Mesendoderm (in vitro differentiated cells): ENCODE measurements around the gene SPTBN5.

Source experiments
- DNase-seq: peaks from one replicate; pipeline ENCODE4 v3.0.0; 2013
- H2AK5ac ChIP-seq: 2 replicates; pipeline ENCODE4 v1.6.1; 2013; ENCODE audit warnings: low read length, inconsistent platforms
- H2BK120ac ChIP-seq: 2 replicates; pipeline ENCODE4 v1.6.1; 2013; ENCODE audit warnings: low read depth, mild to moderate bottlenecking, low read length, moderate library complexity, mixed read lengths
- H2BK15ac ChIP-seq: replicated peaks from 2 replicates; pipeline ENCODE4 v1.6.1; 2013; ENCODE audit warnings: low read depth, mild to moderate bottlenecking, moderate library complexity
- H2BK5ac ChIP-seq: 2 replicates; pipeline ENCODE4 v1.6.1; 2013; ENCODE audit warnings: low read length, inconsistent platforms
- H3K18ac ChIP-seq: 2 replicates; pipeline ENCODE4 v1.6.1; 2013; ENCODE audit warnings: mild to moderate bottlenecking, low read length, mixed read lengths
- H3K23ac ChIP-seq: one replicate; pipeline ENCODE4 v1.6.1; 2013; ENCODE audit warnings: low read length
- H3K27ac ChIP-seq: 2 replicates; pipeline ENCODE4 v1.5.1; 2013; ENCODE audit warnings: low read depth, mild to moderate bottlenecking, inconsistent platforms, low read length, moderate library complexity
- H3K27me3 ChIP-seq: 2 replicates; pipeline ENCODE4 v1.6.1; 2013; ENCODE audit warnings: low read length, control low read depth, mild to moderate bottlenecking, inconsistent platforms; ENCODE audit not compliant: insufficient read depth, poor library complexity
- H3K36me3 ChIP-seq: 2 replicates; pipeline ENCODE4 v1.6.1; 2013; ENCODE audit warnings: low read length, inconsistent platforms; ENCODE audit not compliant: control insufficient read depth, insufficient read depth
- H3K4ac ChIP-seq: one replicate; pipeline ENCODE4 v1.6.1; 2013; ENCODE audit warnings: low read depth, mild to moderate bottlenecking, low read length, moderate library complexity
- H3K4me1 ChIP-seq: 2 replicates; pipeline ENCODE4 v1.6.1; 2013; ENCODE audit warnings: low read depth, low read length, inconsistent platforms; ENCODE audit not compliant: control insufficient read depth
- H3K4me2 ChIP-seq: 2 replicates; pipeline ENCODE4 v1.6.1; 2013; ENCODE audit warnings: low read length
- H3K4me3 ChIP-seq: 2 replicates; pipeline ENCODE4 v1.5.1; 2013; ENCODE audit warnings: mild to moderate bottlenecking, low read length
- H3K56ac ChIP-seq: one replicate; pipeline ENCODE4 v1.6.1; 2013; ENCODE audit warnings: low read length
- H3K79me1 ChIP-seq: 2 replicates; pipeline ENCODE4 v1.6.1; 2013; ENCODE audit warnings: low read length, inconsistent platforms
- H3K79me2 ChIP-seq: 2 replicates; pipeline ENCODE4 v1.6.1; 2013; ENCODE audit warnings: mild to moderate bottlenecking, low read length; ENCODE audit not compliant: control insufficient read depth, insufficient read depth
- H3K9ac ChIP-seq: 2 replicates; pipeline ENCODE4 v1.6.1; 2013; ENCODE audit warnings: low read length, inconsistent platforms
- H4K5ac ChIP-seq: one replicate; pipeline ENCODE4 v1.6.1; 2013; ENCODE audit warnings: low read length
- H4K8ac ChIP-seq: one replicate; pipeline ENCODE4 v1.6.1; 2013; ENCODE audit warnings: low read depth, mild to moderate bottlenecking, control low read depth, low read length, moderate library complexity
- WGBS: extraction: QIAGEN DNeasy Blood & Tissue Kit; methylation state at CpG from one replicate; pipeline ENCODE4 v1.1.7; 2013; ENCODE audit warnings: low lambda C conversion rate, missing lambda C conversion rate; ENCODE audit not compliant: insufficient coverage; ENCODE audit errors: extremely low coverage; 5-methylcytosine and 5-hydroxymethylcytosine counted together

SPTBN5 gene

GRCh38 chr15:41894251-41894790 lies 468 bp upstream of the SPTBN5 start:
- H2BK15ac ChIP-seq = no peak overlapping the region
- WGBS = no CpG with 5 or more reads among the region's 17 CpGs
- H4K8ac ChIP-seq = no peak overlapping the region
- H3K4me3 ChIP-seq = no peak overlapping the region
- no peaks in the 10 kb centered on the region for H3K27me3 ChIP-seq
- no peak overlapping the region for H3K9ac ChIP-seq
- no peak overlapping the region for H4K5ac ChIP-seq
- no peak overlapping the region for H3K4ac ChIP-seq
- no peaks in the 10 kb centered on the region for H3K79me1 ChIP-seq
- no peak for DNase-seq
- H3K4me1 ChIP-seq = no peaks in the 10 kb centered on the region
- H2BK120ac ChIP-seq = no peak overlapping the region
- no peak overlapping the region for H3K27ac ChIP-seq
- H2BK5ac ChIP-seq = no peak overlapping the region
- H3K18ac ChIP-seq = no peak overlapping the region
- peak overlapping the region; percentile 22 for H3K56ac ChIP-seq
- H2AK5ac ChIP-seq = no peak overlapping the region
- H3K36me3 ChIP-seq = no peaks in the 10 kb centered on the region
- no peaks in the 10 kb centered on the region for H3K79me2 ChIP-seq
- peak overlapping the region; percentile 76 for H3K23ac ChIP-seq
- no peak overlapping the region for H3K4me2 ChIP-seq

- WGBS = no CpG with 5 or more reads among the region's 22 CpGs
- H3K4ac ChIP-seq = no peak overlapping the region
- H3K4me3 ChIP-seq = no peak overlapping the region
- no peak overlapping the region for H3K56ac ChIP-seq
- no peaks in the 10 kb centered on the region for H3K36me3 ChIP-seq
- H3K4me1 ChIP-seq = no peaks in the 10 kb centered on the region
- H3K23ac ChIP-seq = no peak overlapping the region
- no peaks in the 10 kb centered on the region for H3K79me2 ChIP-seq
- no peak overlapping the region for H4K8ac ChIP-seq
- H3K27me3 ChIP-seq = no peaks in the 10 kb centered on the region
- H3K79me1 ChIP-seq = no peaks in the 10 kb centered on the region
- H3K4me2 ChIP-seq = no peak overlapping the region
- no peak overlapping the region for H3K27ac ChIP-seq
- H3K9ac ChIP-seq = no peak overlapping the region
- DNase-seq = no peak
- no peak overlapping the region for H2AK5ac ChIP-seq
- no peak overlapping the region for H2BK120ac ChIP-seq
- no peak overlapping the region for H4K5ac ChIP-seq
- H2BK5ac ChIP-seq = no peak overlapping the region
- no peak overlapping the region for H2BK15ac ChIP-seq
- no peak overlapping the region for H3K18ac ChIP-seq
Observed at GRCh38 chr15:41892621-41893421, 1.0 kb downstream of the SPTBN5 start.

GRCh38 chr15:41891946-41892345 lies 1.9 kb downstream of the SPTBN5 start:
- no peak overlapping the region for H4K5ac ChIP-seq
- H3K4me3 ChIP-seq = no peak overlapping the region
- no peak overlapping the region for H2BK5ac ChIP-seq
- H4K8ac ChIP-seq = no peak overlapping the region
- no peaks in the 10 kb centered on the region for H3K79me2 ChIP-seq
- no CpG with 5 or more reads among the region's 3 CpGs for WGBS
- no peak overlapping the region for H3K4me2 ChIP-seq
- no peak overlapping the region for H2BK120ac ChIP-seq
- H3K9ac ChIP-seq = no peak overlapping the region
- no peak overlapping the region for H3K18ac ChIP-seq
- H3K27me3 ChIP-seq = no peaks in the 10 kb centered on the region
- H2AK5ac ChIP-seq = no peak overlapping the region
- H3K27ac ChIP-seq = no peak overlapping the region
- H3K36me3 ChIP-seq = no peaks in the 10 kb centered on the region
- H3K79me1 ChIP-seq = no peaks in the 10 kb centered on the region
- DNase-seq = no peak
- no peak overlapping the region for H2BK15ac ChIP-seq
- H3K23ac ChIP-seq = no peak overlapping the region
- no peak overlapping the region for H3K56ac ChIP-seq
- no peaks in the 10 kb centered on the region for H3K4me1 ChIP-seq
- H3K4ac ChIP-seq = no peak overlapping the region

DNA sequence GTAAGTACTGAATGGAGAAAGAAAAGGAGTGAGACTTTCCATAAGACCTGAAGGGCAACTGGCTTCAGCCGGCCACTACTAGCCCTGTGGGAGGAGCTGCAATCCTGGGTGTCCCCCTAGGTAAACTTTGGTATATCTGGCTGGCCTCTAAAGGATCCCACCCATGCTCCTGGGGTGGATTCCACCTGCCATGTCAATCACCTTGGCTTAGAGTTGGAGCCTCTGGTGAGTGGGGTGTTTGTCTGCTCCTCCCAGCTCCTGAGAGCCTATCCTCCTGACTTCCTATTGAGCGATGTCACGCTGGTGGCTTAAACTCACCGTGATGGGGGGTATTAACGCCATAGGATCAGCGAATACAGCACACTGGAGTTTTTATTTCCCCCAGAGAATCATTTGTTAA lies 2.6 kb downstream of the SPTBN5 start:
- no peak overlapping the region for H2AK5ac ChIP-seq
- H3K4ac ChIP-seq = no peak overlapping the region
- no peaks in the 10 kb centered on the region for H3K79me2 ChIP-seq
- H3K36me3 ChIP-seq = no peaks in the 10 kb centered on the region
- no peaks in the 10 kb centered on the region for H3K27me3 ChIP-seq
- no peak overlapping the region for H3K4me3 ChIP-seq
- no peak overlapping the region for H2BK15ac ChIP-seq
- no peak overlapping the region for H2BK120ac ChIP-seq
- H3K4me2 ChIP-seq = no peak overlapping the region
- H3K9ac ChIP-seq = no peak overlapping the region
- no peak overlapping the region for H2BK5ac ChIP-seq
- H3K27ac ChIP-seq = no peak overlapping the region
- no peak overlapping the region for H3K56ac ChIP-seq
- H3K18ac ChIP-seq = no peak overlapping the region
- H3K4me1 ChIP-seq = no peaks in the 10 kb centered on the region
- no peak overlapping the region for H4K5ac ChIP-seq
- WGBS = no CpG with 5 or more reads among the region's 6 CpGs
- H3K23ac ChIP-seq = no peak overlapping the region
- no peaks in the 10 kb centered on the region for H3K79me1 ChIP-seq
- no peak overlapping the region for H4K8ac ChIP-seq
- DNase-seq = no peak

- no peaks in the 10 kb centered on the region for H3K4me1 ChIP-seq
- no CpG with 5 or more reads among the region's 6 CpGs for WGBS
- no peak overlapping the region for H4K8ac ChIP-seq
- H3K27ac ChIP-seq = no peak overlapping the region
- no peak overlapping the region for H3K9ac ChIP-seq
- H3K4me3 ChIP-seq = no peak overlapping the region
- no peak overlapping the region for H3K4ac ChIP-seq
- no peak overlapping the region for H3K23ac ChIP-seq
- no peak overlapping the region for H2AK5ac ChIP-seq
- no peaks in the 10 kb centered on the region for H3K79me1 ChIP-seq
- H3K79me2 ChIP-seq = no peaks in the 10 kb centered on the region
- H3K36me3 ChIP-seq = no peaks in the 10 kb centered on the region
- no peak overlapping the region for H2BK120ac ChIP-seq
- no peak overlapping the region for H3K18ac ChIP-seq
- no peak overlapping the region for H2BK5ac ChIP-seq
- H3K27me3 ChIP-seq = no peaks in the 10 kb centered on the region
- no peak overlapping the region for H3K56ac ChIP-seq
- no peak for DNase-seq
- no peak overlapping the region for H4K5ac ChIP-seq
- H3K4me2 ChIP-seq = no peak overlapping the region
- H2BK15ac ChIP-seq = no peak overlapping the region
Observed at GRCh38 chr15:41890050-41890690, 3.7 kb downstream of the SPTBN5 start.
